ENCODE measurements around the gene EMX1.

EMX1 gene

DNA sequence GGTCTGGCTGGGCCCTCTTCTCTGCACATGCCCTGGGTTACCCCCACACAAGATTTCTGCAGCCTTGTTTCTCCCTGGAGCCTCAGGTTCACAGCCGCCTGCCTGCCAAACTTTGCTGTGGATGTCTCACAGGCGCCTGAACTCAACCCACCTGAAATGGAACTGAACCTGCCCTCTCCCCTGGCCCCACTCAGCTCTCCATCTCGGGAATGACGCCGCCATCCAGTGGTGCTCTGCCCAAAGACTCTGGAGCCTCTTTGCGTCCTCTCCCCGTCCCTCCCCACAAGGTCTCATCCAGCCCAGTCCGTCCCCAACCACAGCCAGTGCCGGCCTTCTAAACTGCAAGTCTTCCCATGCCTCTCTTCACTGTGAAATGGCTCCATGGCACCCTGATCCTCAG, 29.1 kb downstream of the EMX1 start:
- Histone ChIP-seq H3K36me3 (ENCODE audit: insufficient read depth, low read length) (no peaks in the 10 kb centered on the region), H3K27ac (no peak overlapping the region), H3K9me3 (ENCODE audit: low read depth, low read length) (no peaks in the 10 kb centered on the region), H3K9ac (ENCODE audit: insufficient read length) (no peak overlapping the region), H3K4me3 (no peak overlapping the region)
- TF ChIP-seq POLR2AphosphoS5 (IDR thresholded peaks at IDR 0.05; ENCODE audit: borderline replicate concordance, low read depth, low read length) (no peak), EZH2 (IDR thresholded peaks at IDR 0.05) (no peak)
- no peak for DNase-seq (ENCODE audit: low read depth, low spot score)

DNA sequence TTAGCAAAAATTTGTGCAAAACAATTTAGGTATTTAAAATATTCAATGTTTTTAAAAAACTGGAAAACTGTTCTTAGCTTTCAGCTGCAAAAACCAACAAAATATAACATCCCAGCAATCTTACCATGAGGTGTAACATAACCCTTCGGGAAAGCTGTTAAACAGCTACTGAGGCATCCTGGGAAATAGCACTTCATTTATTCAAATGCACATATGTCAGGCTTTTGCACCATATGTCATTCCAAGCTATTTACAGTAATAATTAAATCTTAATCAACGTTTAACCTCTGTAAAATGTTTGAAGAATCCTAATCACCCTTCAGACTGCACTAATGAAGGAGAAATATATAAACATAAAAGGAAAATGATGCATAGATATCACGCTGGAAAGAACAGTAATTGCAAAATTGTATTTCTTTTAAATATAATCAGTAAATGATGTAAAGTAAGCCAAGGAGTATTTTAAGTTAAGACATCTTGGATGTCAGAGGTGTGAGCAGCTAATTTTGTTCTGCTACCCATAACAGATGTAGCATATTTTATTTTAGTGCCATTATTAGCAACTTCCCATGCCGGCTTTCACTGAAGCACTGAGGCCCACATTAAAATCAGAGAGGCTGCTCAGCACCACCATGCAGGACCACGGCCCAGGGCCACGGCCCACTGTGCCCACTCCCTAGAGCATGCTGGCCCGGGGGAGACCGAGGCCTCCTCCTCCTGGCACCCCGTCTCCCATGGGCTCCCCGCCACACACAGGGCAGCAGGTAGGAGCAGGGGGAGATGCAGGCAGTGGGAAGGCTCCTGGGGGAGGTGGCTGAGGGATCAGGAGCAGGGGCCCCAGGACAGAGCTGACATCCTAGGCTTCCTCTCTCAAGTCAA, 30.9 kb downstream of the EMX1 start:
- no peak for TF ChIP-seq FOXP2 (optimal IDR thresholded peaks at IDR 0.05; ENCODE audit: control extremely low read depth, extremely low read length, insufficient read depth)
- TF ChIP-seq EZH2 (IDR thresholded peaks at IDR 0.05): no peak
- no peak for TF ChIP-seq POLR2AphosphoS5 (IDR thresholded peaks at IDR 0.05; ENCODE audit: borderline replicate concordance, low read depth, low read length)
- H3K27ac ChIP-seq: no peak overlapping the region
- H3K4me3 ChIP-seq: no peak overlapping the region
- no peak overlapping the region for H3K9ac ChIP-seq (ENCODE audit: insufficient read length)
- H3K9me3 ChIP-seq (ENCODE audit: low read depth, low read length): no peaks in the 10 kb centered on the region
- H3K36me3 ChIP-seq (ENCODE audit: insufficient read depth, low read length): no peaks in the 10 kb centered on the region
- no peak for DNase-seq (ENCODE audit: low read depth, low spot score)

DNA sequence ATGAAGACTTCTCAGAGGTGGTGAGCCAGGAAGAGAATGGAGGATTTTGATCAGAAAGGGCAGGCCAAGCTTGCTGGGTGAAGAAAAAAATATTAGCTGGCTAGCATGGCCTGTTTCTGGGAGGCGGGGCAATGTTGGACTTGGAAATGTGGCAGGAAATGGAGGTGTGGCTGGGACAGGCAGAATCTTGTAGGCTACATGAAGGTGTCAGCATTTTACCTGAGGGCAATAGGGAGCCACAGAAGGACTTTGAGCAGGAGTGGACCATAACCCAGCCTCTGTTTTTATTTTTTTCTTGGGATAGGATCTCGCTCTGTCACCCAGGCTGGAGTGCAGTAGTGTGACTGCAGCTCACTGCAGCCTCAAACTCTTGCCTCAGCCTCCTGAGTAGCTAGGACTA, 31.7 kb downstream of the EMX1 start:
- Histone ChIP-seq H3K27ac (no peak overlapping the region), H3K36me3 (ENCODE audit: insufficient read depth, low read length) (no peaks in the 10 kb centered on the region), H3K9ac (ENCODE audit: insufficient read length) (no peak overlapping the region), H3K9me3 (ENCODE audit: low read depth, low read length) (no peaks in the 10 kb centered on the region), H3K4me3 (no peak overlapping the region)
- no peak for TF ChIP-seq POLR2AphosphoS5 (IDR thresholded peaks at IDR 0.05; ENCODE audit: borderline replicate concordance, low read depth, low read length)
- no peak for TF ChIP-seq EZH2 (IDR thresholded peaks at IDR 0.05)
- TF ChIP-seq FOXP2 (optimal IDR thresholded peaks at IDR 0.05; ENCODE audit: control extremely low read depth, extremely low read length, insufficient read depth): no peak
- no peak for DNase-seq (ENCODE audit: low read depth, low spot score)

DNA sequence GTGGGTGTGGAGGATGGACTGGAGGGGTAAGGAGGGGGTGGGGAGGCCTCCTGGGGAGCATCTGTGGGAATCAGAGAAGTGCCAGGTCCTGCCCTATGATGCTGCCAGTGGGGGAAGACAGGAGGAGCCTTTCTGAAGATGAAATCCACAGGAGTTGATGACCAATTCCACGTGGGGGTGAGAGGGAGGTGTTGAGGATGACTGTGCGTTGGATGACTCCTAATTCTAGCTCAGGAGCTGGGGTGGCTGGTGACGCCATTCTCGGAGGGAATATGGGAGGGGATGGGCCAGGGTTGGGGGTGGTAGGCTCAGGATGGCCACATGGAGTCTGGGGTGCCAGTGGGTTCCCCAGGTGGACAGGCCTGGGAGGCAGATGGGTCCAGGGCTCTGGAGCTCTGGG, 32.3 kb downstream of the EMX1 start:
- Histone ChIP-seq H3K36me3 (ENCODE audit: insufficient read depth, low read length) (no peaks in the 10 kb centered on the region), H3K9me3 (ENCODE audit: low read depth, low read length) (no peaks in the 10 kb centered on the region), H3K4me3 (no peak overlapping the region), H3K9ac (ENCODE audit: insufficient read length) (no peak overlapping the region), H3K27ac (no peak overlapping the region)
- DNase-seq (ENCODE audit: low read depth, low spot score): no peak
- TF ChIP-seq EZH2 (IDR thresholded peaks at IDR 0.05) (no peak), POLR2AphosphoS5 (IDR thresholded peaks at IDR 0.05; ENCODE audit: borderline replicate concordance, low read depth, low read length) (no peak), FOXP2 (optimal IDR thresholded peaks at IDR 0.05; ENCODE audit: control extremely low read depth, extremely low read length, insufficient read depth) (no peak)

DNA sequence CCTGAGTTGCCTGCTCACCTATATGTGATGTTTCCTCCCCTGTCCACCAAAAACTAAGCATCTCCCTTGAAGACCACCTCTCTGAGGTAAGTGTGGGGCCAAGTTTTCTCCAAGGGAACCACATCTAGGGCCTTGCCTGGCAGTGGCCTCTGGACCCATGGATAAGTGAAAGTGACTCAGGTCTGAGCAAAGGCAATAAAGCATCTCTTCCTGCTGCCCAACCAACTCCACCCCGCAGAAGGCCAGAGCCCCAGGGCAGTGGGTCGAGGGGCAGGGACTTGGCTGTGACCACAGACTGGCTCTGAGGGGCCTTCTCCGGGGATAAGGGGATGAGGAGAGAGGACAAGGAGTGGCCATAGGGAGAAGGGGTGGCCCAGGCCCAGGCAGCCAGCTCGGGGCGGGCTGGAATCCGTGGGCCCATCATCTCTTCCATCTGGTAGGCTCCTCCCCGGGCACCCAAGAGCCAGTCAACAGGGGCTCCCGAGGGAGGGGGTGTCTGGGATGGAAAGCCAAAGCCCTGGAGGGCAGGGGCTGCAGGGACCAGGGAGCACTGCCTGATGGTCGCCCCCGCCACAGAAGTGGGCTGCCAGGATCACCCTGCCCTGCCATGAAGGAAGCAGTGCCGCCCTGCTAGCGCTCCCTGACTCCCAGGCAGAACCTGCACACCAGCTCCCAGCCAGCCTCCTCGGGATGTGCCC, 33.4 kb downstream of the EMX1 start:
- Histone ChIP-seq H3K27ac (no peak overlapping the region), H3K9ac (ENCODE audit: insufficient read length) (no peak overlapping the region), H3K4me3 (no peak overlapping the region), H3K36me3 (ENCODE audit: insufficient read depth, low read length) (no peaks in the 10 kb centered on the region), H3K9me3 (ENCODE audit: low read depth, low read length) (no peaks in the 10 kb centered on the region)
- DNase-seq (ENCODE audit: low read depth, low spot score): no peak
- TF ChIP-seq EZH2 (IDR thresholded peaks at IDR 0.05) (no peak), POLR2AphosphoS5 (IDR thresholded peaks at IDR 0.05; ENCODE audit: borderline replicate concordance, low read depth, low read length) (no peak), FOXP2 (optimal IDR thresholded peaks at IDR 0.05; ENCODE audit: control extremely low read depth, extremely low read length, insufficient read depth) (no peak)

DNA sequence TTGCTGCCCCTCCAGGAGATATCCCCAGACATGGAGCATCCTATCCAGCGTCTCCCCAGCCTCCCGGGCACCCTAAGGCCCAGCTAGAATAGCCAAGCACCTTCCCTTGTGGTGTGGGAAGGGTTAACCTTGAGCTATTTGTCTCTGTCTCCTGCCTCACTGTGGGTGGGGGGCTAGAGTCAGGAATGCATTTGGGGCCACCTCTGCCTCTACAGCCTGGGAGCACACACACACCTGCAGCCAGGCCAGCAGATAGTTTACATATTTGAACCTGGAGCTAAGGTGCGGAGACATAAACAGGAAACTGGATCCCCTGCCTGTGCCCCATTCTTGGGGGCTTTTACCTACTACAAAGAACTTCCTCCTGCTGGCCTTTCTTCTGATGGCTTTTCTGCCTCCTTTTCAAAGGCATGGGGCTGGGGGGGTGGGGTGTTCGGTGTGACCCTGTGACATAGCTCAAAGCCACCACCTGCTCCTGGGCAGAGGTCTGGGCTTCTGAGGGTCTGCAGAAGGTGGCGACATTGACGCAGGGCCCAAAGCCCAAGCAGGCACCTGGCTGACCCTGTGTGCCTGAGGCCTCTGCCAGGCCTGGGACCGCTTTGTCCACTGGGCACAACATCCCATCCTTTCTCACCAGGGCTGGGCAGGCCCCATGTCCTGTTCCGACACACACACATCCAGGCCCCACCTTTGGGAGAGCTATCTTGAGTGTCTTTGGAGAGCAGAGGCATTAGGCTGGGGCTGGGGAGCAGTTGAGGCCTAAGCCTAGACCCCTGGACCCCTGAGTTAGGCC, 34.2 kb downstream of the EMX1 start:
- no peak overlapping the region for H3K4me3 ChIP-seq
- H3K27ac ChIP-seq: no peak overlapping the region
- DNase-seq (ENCODE audit: low read depth, low spot score): no peak
- H3K9ac ChIP-seq (ENCODE audit: insufficient read length): no peak overlapping the region
- no peak for TF ChIP-seq POLR2AphosphoS5 (IDR thresholded peaks at IDR 0.05; ENCODE audit: borderline replicate concordance, low read depth, low read length)
- no peak for TF ChIP-seq FOXP2 (optimal IDR thresholded peaks at IDR 0.05; ENCODE audit: control extremely low read depth, extremely low read length, insufficient read depth)
- no peak for TF ChIP-seq EZH2 (IDR thresholded peaks at IDR 0.05)
- H3K36me3 ChIP-seq (ENCODE audit: insufficient read depth, low read length): no peaks in the 10 kb centered on the region
- H3K9me3 ChIP-seq (ENCODE audit: low read depth, low read length): no peaks in the 10 kb centered on the region

DNA sequence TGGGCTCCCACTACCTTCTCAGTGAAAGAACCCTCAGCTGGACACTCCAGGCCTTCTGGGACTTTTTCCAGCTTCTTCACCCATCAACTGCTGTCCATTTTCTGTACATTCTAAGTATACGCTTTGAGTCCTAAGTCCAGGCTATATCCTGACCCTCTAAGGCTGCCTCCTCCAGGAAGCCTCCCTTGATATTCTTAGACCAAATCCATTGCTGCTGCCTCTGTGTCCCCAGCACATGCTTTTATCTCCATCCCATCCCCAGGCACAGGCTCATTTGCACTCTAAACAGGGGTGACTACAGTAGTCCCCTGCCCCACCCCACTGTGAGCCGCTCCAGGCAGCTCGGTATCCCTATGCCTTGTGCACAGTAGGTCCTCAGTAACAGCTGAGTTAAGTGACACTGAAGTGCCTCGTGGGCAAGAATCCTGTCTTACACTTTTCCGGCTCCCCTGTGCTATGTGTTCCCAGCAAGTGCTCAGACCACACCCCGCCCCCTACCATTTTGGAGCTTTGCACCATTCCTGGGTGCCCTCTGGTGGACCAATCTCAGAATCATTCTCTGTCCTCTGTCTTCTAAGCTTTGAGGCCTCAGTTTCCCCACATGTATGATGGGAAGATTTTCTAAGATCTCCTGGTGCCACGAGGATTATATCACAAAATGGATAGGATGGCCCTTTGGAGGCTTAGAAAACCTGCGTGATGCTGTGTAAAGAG, 34.9 kb downstream of the EMX1 start:
- no peaks in the 10 kb centered on the region for H3K36me3 ChIP-seq (ENCODE audit: insufficient read depth, low read length)
- no peak overlapping the region for H3K27ac ChIP-seq
- DNase-seq (ENCODE audit: low read depth, low spot score): no peak
- no peak overlapping the region for H3K4me3 ChIP-seq
- TF ChIP-seq FOXP2 (optimal IDR thresholded peaks at IDR 0.05; ENCODE audit: control extremely low read depth, extremely low read length, insufficient read depth) (no peak), POLR2AphosphoS5 (IDR thresholded peaks at IDR 0.05; ENCODE audit: borderline replicate concordance, low read depth, low read length) (no peak), EZH2 (IDR thresholded peaks at IDR 0.05) (no peak)
- H3K9me3 ChIP-seq (ENCODE audit: low read depth, low read length): no peaks in the 10 kb centered on the region
- no peak overlapping the region for H3K9ac ChIP-seq (ENCODE audit: insufficient read length)

Data from SK-N-MC (cell line).